IPS-11a (cell line): Measurements from ENCODE around the gene ADAM15.

Source experiments
- H3K4me3 ChIP-seq: one replicate; pipeline ENCODE4 v1.5.1; 2013; ENCODE audit warnings: low read depth, low read length, control low read depth

ADAM15 gene

DNA sequence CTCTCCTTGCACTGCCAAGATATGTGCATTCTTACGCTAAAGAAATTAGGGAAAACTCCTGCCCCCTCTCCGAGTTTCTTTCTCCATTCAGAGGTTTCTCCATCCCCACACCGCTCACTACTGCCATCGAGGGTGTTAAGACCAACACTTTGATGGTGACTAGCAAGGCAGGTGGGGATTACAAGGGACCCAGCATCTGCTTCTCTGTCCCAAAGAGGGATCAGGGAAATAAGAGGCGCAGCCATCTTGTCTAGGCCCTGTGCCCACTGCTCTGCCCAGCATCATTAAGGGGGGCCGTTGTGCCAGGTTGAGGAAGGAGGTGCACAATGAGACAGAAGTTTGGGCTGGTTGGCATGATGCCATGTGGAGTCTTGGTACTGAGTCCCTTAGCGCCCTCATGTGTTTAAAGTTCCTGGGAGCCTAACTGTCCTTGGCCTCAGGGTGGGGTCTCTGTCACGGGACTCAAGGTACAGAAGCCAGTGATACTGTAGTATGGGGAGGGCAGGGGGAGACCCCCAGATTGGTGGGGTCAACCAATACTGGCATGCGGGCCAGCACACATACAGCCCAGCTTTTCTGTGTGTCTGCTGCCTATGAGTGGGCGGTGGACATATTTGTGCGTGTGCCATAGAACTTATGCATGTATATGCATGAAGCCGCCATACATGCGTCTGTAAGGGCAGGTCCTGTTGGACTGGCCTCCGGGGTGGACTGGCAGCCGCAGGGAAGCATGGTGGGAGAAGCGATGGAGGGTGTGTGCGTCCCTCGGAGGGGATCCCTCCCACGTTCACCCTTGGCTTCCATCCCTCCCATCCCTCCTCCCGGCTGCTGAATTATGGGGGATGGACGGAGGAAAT is 33.0 kb downstream of the ADAM15 start:
- peak overlapping the region; percentile 85 for H3K4me3 ChIP-seq

GRCh38 chr1:155084722-155085503 is 33.8 kb downstream of the ADAM15 start:
- H3K4me3 ChIP-seq, result peak overlapping the region; percentile 85

DNA sequence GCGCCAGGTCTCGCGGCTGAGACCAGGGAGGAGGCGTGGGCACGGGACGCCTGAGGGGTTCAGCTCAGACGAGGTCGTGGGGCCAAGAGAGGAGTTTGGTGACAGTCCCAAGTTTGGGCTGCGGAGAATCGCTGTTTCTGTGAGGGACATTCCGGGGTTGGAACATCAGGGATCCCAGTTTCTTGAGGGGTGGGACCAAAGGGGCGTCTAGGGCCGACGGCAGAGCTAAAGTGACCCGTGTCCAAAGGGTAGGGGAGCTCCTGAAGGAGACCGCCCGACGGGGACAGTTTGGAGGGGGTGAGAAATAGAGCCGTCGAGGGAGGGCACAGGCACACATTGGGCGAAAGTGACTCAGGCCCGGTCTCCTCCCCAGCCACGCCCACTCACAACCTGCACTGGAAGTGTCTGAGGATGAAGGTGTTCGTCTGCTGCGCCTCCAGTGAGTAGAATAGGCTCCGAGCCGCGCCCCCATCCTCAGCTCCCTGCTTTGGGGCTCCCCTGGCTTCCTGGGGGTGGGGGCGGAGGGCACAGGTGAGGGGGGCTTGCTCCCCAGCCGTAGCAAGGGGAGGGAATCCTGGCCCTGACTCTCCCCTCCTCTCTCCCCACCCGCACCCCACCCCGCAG is 34.5 kb downstream of the ADAM15 start:
- H3K4me3 ChIP-seq, result peak overlapping the region; percentile 85

DNA sequence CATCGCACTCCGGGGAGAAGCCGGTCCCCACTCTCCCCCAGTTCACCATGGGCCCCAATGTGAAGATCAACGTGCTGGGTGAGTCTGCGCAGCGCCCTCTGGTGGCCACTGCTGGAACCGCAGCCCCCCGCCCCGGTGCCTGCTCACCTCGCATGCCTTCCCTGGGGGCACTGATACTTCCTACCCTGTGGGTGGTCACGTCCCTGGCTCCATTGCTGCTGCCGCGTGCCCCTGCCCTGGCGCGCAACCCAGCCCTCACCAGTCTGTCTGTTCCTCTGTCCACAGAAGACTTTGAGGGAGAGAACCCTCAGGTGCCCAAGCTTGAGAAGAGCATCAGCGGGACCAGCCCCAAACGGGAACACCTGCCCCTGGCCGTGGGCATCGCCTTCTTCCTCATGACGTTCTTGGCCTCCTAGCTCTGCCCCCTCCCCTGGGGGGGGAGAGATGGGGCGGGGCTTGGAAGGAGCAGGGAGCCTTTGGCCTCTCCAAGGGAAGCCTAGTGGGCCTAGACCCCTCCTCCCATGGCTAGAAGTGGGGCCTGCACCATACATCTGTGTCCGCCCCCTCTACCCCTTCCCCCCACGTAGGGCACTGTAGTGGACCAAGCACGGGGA is 35.1 kb downstream of the ADAM15 start:
- H3K4me3 ChIP-seq, result no peak overlapping the region

DNA sequence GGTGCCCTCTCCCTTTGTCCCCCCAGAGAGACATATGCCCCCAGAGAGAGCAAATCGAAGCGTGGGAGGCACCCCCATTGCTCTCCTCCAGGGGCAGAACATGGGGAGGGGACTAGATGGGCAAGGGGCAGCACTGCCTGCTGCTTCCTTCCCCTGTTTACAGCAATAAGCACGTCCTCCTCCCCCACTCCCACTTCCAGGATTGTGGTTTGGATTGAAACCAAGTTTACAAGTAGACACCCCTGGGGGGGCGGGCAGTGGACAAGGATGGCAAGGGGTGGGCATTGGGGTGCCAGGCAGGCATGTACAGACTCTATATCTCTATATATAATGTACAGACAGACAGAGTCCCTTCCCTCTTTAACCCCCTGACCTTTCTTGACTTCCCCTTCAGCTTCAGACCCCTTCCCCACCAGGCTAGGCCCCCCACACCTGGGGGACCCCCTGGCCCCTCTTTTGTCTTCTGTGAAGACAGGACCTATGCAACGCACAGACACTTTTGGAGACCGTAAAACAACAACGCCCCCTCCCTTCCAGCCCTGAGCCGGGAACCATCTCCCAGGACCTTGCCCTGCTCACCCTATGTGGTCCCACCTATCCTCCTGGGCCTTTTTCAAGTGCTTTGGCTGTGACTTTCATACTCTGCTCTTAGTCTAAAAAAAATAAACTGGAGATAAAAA is 35.9 kb downstream of the ADAM15 start:
- no peak overlapping the region for H3K4me3 ChIP-seq

GRCh38 chr1:155091071-155092051 is 40.2 kb downstream of the ADAM15 start:
- no peak overlapping the region for H3K4me3 ChIP-seq

- no peak overlapping the region for H3K4me3 ChIP-seq
Measured at GRCh38 chr1:155092131-155092530, 41.0 kb downstream of the ADAM15 start.

GRCh38 chr1:155092641-155093040 is 41.5 kb downstream of the ADAM15 start:
- H3K4me3 ChIP-seq, result no peak overlapping the region

- H3K4me3 ChIP-seq, result no peak overlapping the region
Measured at GRCh38 chr1:155093911-155094621, 43.0 kb downstream of the ADAM15 start.

- no peak overlapping the region for H3K4me3 ChIP-seq
Measured at GRCh38 chr1:155094622-155094948, 43.5 kb downstream of the ADAM15 start.

DNA sequence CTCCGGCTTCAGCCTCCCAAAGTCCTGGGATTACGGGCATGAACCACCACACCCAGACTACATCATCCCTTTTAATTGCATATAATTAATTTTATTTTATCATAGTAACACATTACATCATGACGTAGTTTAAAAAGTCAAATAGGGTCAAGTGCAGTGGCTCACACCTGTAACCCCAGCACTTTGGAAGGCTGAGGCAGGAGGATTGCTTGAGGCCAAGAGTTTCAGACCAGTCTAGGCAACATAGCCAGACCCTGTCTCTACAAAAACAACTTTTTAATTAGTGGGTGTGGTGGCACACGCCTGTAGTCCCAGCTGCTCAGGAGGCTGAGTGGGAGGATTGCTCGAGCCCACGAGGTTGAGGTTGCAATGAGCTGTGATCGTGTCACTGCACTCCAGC is 48.2 kb downstream of the ADAM15 start:
- H3K4me3 ChIP-seq, result no peak overlapping the region

DNA sequence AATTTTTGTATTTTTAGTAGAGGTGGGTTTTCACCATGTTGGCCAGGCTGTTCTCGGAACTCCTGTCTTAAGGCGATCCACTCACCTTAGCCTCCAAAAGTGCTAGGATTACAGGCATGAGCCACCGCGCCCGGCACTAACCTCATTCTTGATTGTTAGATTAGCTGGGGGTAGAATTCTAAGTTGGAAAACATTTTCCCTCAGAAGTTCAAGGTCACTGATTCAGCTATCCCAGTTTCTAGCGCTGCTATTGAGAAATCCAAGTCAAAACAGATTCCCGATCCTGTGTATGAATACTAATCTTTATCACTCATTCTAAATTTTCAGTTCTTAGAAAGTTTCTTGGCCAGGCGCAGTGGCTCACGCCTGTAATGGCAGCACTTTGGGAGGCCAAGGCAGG is 52.2 kb downstream of the ADAM15 start:
- H3K4me3 ChIP-seq, result no peak overlapping the region

DNA sequence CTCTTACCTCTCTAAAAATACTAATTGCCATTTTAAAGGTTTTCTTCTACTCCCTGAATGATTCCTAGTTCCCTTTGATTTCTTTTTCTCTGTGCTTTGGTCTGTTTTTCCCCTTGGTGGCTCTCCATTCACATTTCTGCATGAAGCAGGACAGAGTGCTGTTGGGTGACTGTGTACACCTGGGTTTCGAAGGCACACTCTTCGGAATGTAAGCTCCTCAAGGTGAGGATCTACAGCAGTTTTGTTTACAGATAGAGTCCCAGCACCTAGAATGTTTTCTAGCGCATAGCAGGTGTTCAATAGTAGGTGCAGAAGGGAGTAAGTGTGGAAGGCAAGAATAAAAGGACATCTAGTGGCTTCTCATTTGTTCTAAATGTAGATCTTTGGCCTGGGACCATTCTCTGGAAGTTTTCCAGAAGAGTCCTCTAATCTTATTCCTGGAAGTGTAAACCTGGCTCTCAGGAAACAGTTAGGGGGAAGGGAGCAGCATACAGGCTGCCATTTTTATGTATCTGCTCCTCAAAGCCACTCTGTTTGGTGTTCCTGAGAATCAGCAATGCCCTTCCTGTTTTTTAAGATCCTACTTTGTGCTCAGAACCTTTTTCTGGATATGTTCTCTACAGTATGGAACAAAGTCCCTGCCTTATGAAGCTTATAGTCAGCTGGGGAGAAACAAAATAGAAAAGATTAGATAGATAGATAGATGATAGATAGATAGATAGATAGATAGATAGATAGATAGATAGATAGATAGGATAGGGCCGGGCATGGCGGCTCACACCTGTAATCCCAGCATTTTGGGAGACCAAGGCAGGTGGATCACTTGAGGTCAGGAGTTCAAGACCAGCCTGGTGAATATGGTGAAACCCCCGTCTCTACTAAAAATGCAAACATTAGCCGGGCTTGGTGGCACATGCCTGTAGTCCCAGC is 53.8 kb downstream of the ADAM15 start:
- H3K4me3 ChIP-seq, result no peak overlapping the region

DNA sequence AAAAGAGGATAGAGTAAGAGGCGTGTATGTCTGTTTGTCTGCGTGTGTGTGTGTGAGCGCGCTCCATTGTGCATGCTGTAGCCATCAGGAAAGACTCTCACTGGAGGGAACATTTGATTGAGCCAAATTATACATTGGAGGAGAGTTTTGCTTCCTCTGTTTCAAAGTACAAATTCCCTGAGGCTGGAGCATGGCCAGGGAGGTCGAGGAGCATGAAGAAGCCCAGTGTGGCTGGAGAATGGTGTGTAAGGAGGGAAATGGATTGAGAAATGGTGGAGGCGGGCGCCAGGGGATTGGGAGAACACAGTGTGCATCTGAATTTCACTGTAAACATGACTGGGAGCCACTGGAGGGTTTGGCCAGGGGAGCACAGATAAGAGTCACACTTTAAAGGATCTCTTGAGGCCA is 54.5 kb downstream of the ADAM15 start:
- no peak overlapping the region for H3K4me3 ChIP-seq

GRCh38 chr1:155106862-155107261 is 55.7 kb downstream of the ADAM15 start:
- no peak overlapping the region for H3K4me3 ChIP-seq

DNA sequence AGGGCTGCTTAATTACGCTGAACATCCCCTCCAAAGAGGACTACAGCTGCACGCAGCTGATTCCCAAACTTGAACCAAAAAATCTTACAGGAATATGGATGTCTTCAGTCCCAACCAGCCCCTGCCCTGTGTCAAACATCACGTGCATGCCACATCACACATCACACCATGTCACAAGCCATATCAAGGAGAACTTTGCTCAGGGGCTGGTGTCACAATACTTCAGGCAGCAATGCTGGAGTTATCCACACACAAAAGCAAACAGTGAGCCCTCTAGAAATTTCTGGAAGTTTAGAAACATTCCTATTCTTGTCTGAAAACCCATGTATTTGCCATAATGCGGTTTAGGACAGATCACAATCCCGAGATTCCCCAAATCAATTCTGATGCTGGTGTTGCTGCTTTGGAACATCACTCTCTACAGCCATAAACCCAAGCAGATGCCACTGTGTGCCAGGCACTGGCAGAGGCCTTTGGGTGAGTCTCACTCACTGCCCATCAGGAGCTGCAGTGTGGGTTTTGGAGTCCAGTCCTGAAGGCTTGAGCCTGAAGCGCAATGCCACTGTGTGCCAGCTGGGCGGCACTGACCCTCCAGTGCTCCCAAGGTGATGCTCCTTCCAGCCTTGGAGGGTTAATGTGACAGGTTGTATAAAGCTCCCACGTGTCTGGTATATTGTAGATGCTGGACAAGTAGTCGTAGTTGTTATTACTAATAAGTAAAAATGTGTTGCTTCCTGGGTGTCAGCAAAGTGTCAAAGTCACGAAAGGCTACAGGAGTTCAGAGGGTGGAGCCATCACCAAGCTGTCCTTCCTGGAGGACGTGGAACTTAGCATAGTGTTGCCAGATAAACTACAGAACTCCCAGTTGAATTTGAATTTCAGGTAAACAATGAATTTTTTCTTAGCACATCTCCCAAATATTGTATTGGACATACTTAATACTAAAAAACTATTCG is 56.5 kb downstream of the ADAM15 start:
- no peak overlapping the region for H3K4me3 ChIP-seq

DNA sequence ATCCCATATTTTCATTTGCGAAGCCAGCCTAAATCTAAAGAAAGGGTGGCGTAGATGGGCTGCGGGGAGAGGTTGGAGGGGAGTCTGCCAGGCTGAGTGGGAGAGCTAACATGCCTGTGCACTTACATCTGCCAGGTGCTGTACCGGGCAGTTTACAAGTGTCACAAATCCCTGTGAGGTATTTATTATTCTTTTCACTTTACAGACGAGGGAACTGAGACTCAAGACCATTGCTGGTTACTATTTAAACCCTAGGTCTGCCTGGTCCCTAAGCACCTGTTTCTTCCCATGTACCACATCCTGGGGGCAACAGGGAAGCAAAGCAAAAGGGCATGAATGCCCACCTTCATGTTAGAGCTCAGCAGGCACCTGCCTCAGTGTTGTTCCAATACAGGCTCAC is 57.2 kb downstream of the ADAM15 start:
- no peak overlapping the region for H3K4me3 ChIP-seq
